Endothelial cell of umbilical vein (primary cell): ENCODE results near the gene THOC5. TPM values are rescaled to one million over a fixed set of nuclear protein-coding genes. Genes with fewer than 3 reads are reported as not detected.

Experiments used
- BruUV-seq: library from RNA; stranded (reverse); fragments of 400-500 nt; replicated peaks from 2 replicates; lab custom pipeline; 2021; lab: Mats Ljungman, UMichigan
- CTCF ChIA-PET: fragments of 300-600, 350-600 bp; sonication (Branson Sonifier 250); formaldehyde crosslinking; loops from one replicate; lab custom pipeline; 2021; ENCODE audit warnings: antibody characterized with exemption, inconsistent platforms; lab: Charles Lee
- POLR2A ChIA-PET: fragments of 300-600, 350-600 bp; sonication (Branson Sonifier 250); formaldehyde crosslinking; loops from one replicate; lab custom pipeline; 2021; ENCODE audit warnings: antibody characterized with exemption, inconsistent platforms; lab: Charles Lee
- DNase-seq: peaks from one replicate; pipeline ENCODE4 v3.0.0-alpha.2; 2011; ENCODE audit warnings: low read depth, low spot score
- FAIRE-seq: peaks from 2 replicates; lab custom pipeline; 2011; peaks lifted over from hg19 to GRCh38; lab: Jason Lieb, UNC
- H2AFZ ChIP-seq: 2 replicates; pipeline ENCODE4 v1.6.0; 2012; ENCODE audit warnings: low read depth, low read length, control low read depth, inconsistent platforms
- H3K27ac ChIP-seq: 2 replicates; pipeline ENCODE4 v1.5.1; 2011; ENCODE audit warnings: low read depth, mild to moderate bottlenecking, control low read depth, low read length, moderate library complexity; ENCODE audit not compliant: insufficient read depth
- H3K27me3 ChIP-seq, 2 experiments: 2 replicates each; pipeline versions ENCODE4 v1.6.0 to v1.6.1; 2011; ENCODE audit warnings: low read length in 2 of 2, mixed read lengths in 1 of 2; ENCODE audit not compliant: control insufficient read depth in 2 of 2, insufficient read depth in 2 of 2
- H3K36me3 ChIP-seq, 2 experiments: 2 replicates in 1 of 2; 3 replicates in 1 of 2; pipeline ENCODE4 v1.5.1; 2011; ENCODE audit warnings: low read length in 2 of 2, mild to moderate bottlenecking in 1 of 2, moderate library complexity in 1 of 2; ENCODE audit not compliant: control insufficient read depth in 2 of 2, insufficient read depth in 2 of 2; ENCODE audit errors: extremely low read depth in 1 of 2
- H3K4me1 ChIP-seq: 3 replicates; pipeline ENCODE4 v1.5.1; 2011; ENCODE audit warnings: mild to moderate bottlenecking, low read length; ENCODE audit not compliant: control insufficient read depth, insufficient read depth; ENCODE audit errors: extremely low read depth
- H3K4me2 ChIP-seq: 2 replicates; pipeline ENCODE4 v1.6.1; 2011; ENCODE audit warnings: low read length, control low read depth, mixed read lengths; ENCODE audit not compliant: insufficient read depth
- H3K4me3 ChIP-seq, 3 experiments: fragments of 200-600 bp in 1 of 3; sonication (generic), shearing (Covaris generic) in 1 of 3; replicated peaks in 1 of 3; 2 replicates each; pipeline ENCODE4 v1.5.1; 2011 to 2016; ENCODE audit warnings: control low read depth in 3 of 3, low read length in 3 of 3, mild to moderate bottlenecking in 2 of 3, inconsistent platforms in 1 of 3, low read depth in 1 of 3, moderate library complexity in 1 of 3; ENCODE audit not compliant: insufficient read depth in 1 of 3
- H3K79me2 ChIP-seq: 2 replicates; pipeline ENCODE4 v1.6.0; 2012; ENCODE audit warnings: low read length, inconsistent platforms; ENCODE audit not compliant: control insufficient read depth, insufficient read depth
- H3K9ac ChIP-seq: replicated peaks from 2 replicates; pipeline ENCODE3; 2011; ENCODE audit warnings: low read length, control low read depth; ENCODE audit not compliant: insufficient read depth; ENCODE audit errors: extremely low read depth
- H3K9me1 ChIP-seq: replicated peaks from 3 replicates; pipeline ENCODE4 v1.6.0; 2011; ENCODE audit warnings: mild to moderate bottlenecking, low read length; ENCODE audit not compliant: control insufficient read depth, insufficient read depth; ENCODE audit errors: extremely low read depth
- H3K9me3 ChIP-seq: replicated peaks from 2 replicates; pipeline ENCODE4 v1.5.1; 2012; ENCODE audit warnings: low read length, inconsistent platforms; ENCODE audit not compliant: control insufficient read depth, insufficient read depth
- H4K20me1 ChIP-seq: replicated peaks from 2 replicates; pipeline ENCODE3; 2011; ENCODE audit warnings: mild to moderate bottlenecking, low read length; ENCODE audit not compliant: control insufficient read depth, insufficient read depth; ENCODE audit errors: extremely low read depth
- EZH2 ChIP-seq: IDR thresholded peaks from 2 replicates; pipeline ENCODE4 v1.6.1; 2012; ENCODE audit warnings: borderline replicate concordance, low read depth, mild to moderate bottlenecking, moderate library complexity, low read length, inconsistent platforms; ENCODE audit not compliant: severe bottlenecking
- FOS ChIP-seq: IDR thresholded peaks from 2 replicates; pipeline ENCODE4 v1.6.1; 2011; ENCODE audit warnings: mild to moderate bottlenecking, low read length, moderate library complexity, borderline replicate concordance; ENCODE audit not compliant: insufficient read depth
- GATA2 ChIP-seq: IDR thresholded peaks from 2 replicates; pipeline ENCODE4 v1.7.0; 2011; ENCODE audit warnings: low read depth, mild to moderate bottlenecking, moderate library complexity, mixed read lengths, low read length; ENCODE audit not compliant: insufficient read length, insufficient read depth
- JUN ChIP-seq: IDR thresholded peaks from 2 replicates; pipeline ENCODE4 v1.6.1; 2011; ENCODE audit warnings: borderline replicate concordance, low read depth; ENCODE audit not compliant: insufficient read length, insufficient read depth
- MYC ChIP-seq: IDR thresholded peaks from one replicate; pipeline ENCODE4 v1.6.1; 2011; ENCODE audit warnings: mild to moderate bottlenecking, low read depth, low read length
- POLR2A ChIP-seq: IDR thresholded peaks from 2 replicates; pipeline ENCODE4 v1.6.1; 2012; ENCODE audit warnings: low read depth, mild to moderate bottlenecking, control low read depth, low read length
- POLR2AphosphoS5 ChIP-seq: IDR thresholded peaks from 2 replicates; pipeline ENCODE4 v1.6.1; 2012; ENCODE audit warnings: low read depth, mild to moderate bottlenecking, control low read depth, low read length, moderate library complexity; ENCODE audit not compliant: insufficient read depth
- dilution Hi-C: fragments of 300-500 bp; cut with MboI; formaldehyde crosslinking; loops from one replicate; pipeline ENCODE4 v1.15.0; 2019; ENCODE audit warnings: low sequenced_read_pairs; ENCODE audit not compliant: extremely low pct_ligation_motif_present
- intact Hi-C: fragments of 100-400 bp; cut with micrococcal nuclease; formaldehyde crosslinking; loops from one replicate; pipeline ENCODE4 v1.10.0; 2022
- polyA plus RNA-seq, 4 experiments: library from polyadenylated mRNA; depleted of rRNA in 3 of 4; stranded (reverse) in 3 of 4; unstranded in 1 of 4; fragments of >200 nt; gene quantifications; 2 replicates each; pipeline versions ENCODE4 v1.2.1 to v1.2.3, GENCODE V29; 2011 to 2012; ENCODE audit warnings: missing spikeins in 1 of 4
- total RNA-seq: library from RNA; stranded (reverse); gene quantifications from 2 replicates; pipeline ENCODE4 v1.2.3, GENCODE V29; 2021
- TF ChIP-seq, protein P1 (sequence below): IDR thresholded peaks from 2 replicates; pipeline ENCODE4 v1.6.1; 2011; ENCODE audit not compliant: insufficient read depth, insufficient read length
- TF ChIP-seq, protein P2 (sequence below), 2 donors: IDR thresholded peaks; 1 replicate in 1 of 2; 2 replicates in 1 of 2; pipeline ENCODE4 v1.5.1; 2011; ENCODE audit warnings: low read length in 2 of 2, mild to moderate bottlenecking in 2 of 2, moderate library complexity in 2 of 2, control low read depth in 1 of 2, inconsistent platforms in 1 of 2, low read depth in 1 of 2; ENCODE audit not compliant: insufficient read depth in 1 of 2; ENCODE audit errors: extremely low read depth in 1 of 2

Gene THOC5
- total and polyA plus RNA-seq, 2 donors (not counting 3 experiments of a cell fraction or from before 2014, with no cell fraction given) = 35.0 to 82.9 TPM

DNA sequence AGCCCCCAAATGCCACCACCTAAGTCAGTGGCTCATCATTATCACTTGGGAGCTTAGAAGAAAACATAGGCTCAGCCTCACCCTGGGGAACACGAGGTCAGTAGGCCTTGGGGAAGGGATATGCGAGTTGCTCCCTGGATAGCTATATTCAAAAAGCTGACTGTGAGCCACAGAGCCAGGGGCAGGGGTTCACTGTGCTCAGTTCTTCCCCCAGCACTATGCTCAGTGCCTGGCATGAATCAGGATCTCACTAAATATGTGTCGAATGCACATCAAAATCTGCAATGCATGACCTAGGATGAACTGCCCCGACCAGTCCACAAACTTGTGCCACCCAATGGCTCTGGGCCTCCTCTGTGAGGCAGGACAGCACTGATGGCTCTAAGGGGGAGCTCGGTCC is 35.1 kb downstream of the THOC5 start:
- Histone ChIP-seq H3K36me3 (peaks cover 18 to 43% of the 10 kb centered on the region in 2 experiments), H3K4me2 (no peak overlapping the region), H3K27me3 (no peaks in the 10 kb centered on the region), H3K9me3 (no peaks in the 10 kb centered on the region), H3K4me1 (peaks cover 12% of the 10 kb centered on the region), H3K9ac (no peak overlapping the region), H3K9me1 (no peaks in the 10 kb centered on the region), H3K27ac (no peak overlapping the region), H3K79me2 (no peaks in the 10 kb centered on the region), H2AFZ (no peak overlapping the region), H3K4me3 (no peak overlapping the region), H4K20me1 (no peaks in the 10 kb centered on the region)
- no TSS peak for BruUV-seq
- DNase-seq (no peak), FAIRE-seq (no peak)
- dilution Hi-C loops = no loop called here
- CTCF ChIA-PET = no interaction called here
- TF ChIP-seq EZH2 = no peak
- TF ChIP-seq MYC = no peak
- no peak for TF ChIP-seq POLR2A
- no peak for TF ChIP-seq GATA2
- TF ChIP-seq JUN = no peak
- TF ChIP-seq, protein P1, sequence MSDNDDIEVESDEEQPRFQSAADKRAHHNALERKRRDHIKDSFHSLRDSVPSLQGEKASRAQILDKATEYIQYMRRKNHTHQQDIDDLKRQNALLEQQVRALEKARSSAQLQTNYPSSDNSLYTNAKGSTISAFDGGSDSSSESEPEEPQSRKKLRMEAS = no peak
- no peak for TF ChIP-seq POLR2AphosphoS5
- TF ChIP-seq, protein P2, sequence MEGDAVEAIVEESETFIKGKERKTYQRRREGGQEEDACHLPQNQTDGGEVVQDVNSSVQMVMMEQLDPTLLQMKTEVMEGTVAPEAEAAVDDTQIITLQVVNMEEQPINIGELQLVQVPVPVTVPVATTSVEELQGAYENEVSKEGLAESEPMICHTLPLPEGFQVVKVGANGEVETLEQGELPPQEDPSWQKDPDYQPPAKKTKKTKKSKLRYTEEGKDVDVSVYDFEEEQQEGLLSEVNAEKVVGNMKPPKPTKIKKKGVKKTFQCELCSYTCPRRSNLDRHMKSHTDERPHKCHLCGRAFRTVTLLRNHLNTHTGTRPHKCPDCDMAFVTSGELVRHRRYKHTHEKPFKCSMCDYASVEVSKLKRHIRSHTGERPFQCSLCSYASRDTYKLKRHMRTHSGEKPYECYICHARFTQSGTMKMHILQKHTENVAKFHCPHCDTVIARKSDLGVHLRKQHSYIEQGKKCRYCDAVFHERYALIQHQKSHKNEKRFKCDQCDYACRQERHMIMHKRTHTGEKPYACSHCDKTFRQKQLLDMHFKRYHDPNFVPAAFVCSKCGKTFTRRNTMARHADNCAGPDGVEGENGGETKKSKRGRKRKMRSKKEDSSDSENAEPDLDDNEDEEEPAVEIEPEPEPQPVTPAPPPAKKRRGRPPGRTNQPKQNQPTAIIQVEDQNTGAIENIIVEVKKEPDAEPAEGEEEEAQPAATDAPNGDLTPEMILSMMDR (IDR thresholded peaks at IDR 0.05; ENCODE audit: extremely low read depth in 1 of 2, insufficient read depth in 1 of 2, low read depth in 1 of 2, low read length in 2 of 2) = no peak
- no peak for TF ChIP-seq FOS
- intact Hi-C loops = no loop called here
- POLR2A ChIA-PET = no interaction called here
